HepG2 (cell line): ENCODE data around the gene GPM6B. TPM values are rescaled to one million over a fixed set of nuclear protein-coding genes. Genes with fewer than 3 reads are reported as not detected.

Experiments used
- ATAC-seq: fragments of 200-7000 bp; cut with Tn5 transposase; 3 replicates; pipeline ENCODE4 v1.9.1; 2020; ENCODE audit warnings: mild to moderate bottlenecking, moderate library complexity
- BruUV-seq: library from RNA; stranded (reverse); fragments of 400-500 nt; replicated peaks from 2 replicates; lab custom pipeline; 2021; lab: Mats Ljungman, UMichigan
- CTCF ChIA-PET: fragments of 300-600 bp; formaldehyde crosslinking; extraction: SDS; loops from one replicate; lab custom pipeline; 2021; ENCODE audit warnings: low total read pairs, inconsistent platforms, low intra/inter-chr PET ratio; lab: Yijun Ruan, JAX
- POLR2A ChIA-PET: fragments of 350-600 bp; sonication (Branson Sonifier 250); formaldehyde crosslinking; loops from one replicate; lab custom pipeline; 2020; ENCODE audit warnings: antibody characterized with exemption, inconsistent platforms; lab: Yijun Ruan, JAX
- DNase-seq: peaks from one replicate; pipeline ENCODE4 v3.0.0-alpha.2; 2015; ENCODE audit warnings: low spot score
- FAIRE-seq: peaks from 3 replicates; lab custom pipeline; 2011; peaks lifted over from hg19 to GRCh38; lab: Jason Lieb, UNC
- H2AFZ ChIP-seq: one replicate; pipeline ENCODE4 v1.6.1; 2011; ENCODE audit warnings: low read length, inconsistent platforms
- H3K27ac ChIP-seq: fragments of 300-600 bp; 3 replicates; pipeline ENCODE4 v1.8.0; 2011; ENCODE audit warnings: mixed run types, mild to moderate bottlenecking, mixed read lengths, low read length, inconsistent platforms; ENCODE audit not compliant: insufficient read depth; ENCODE audit errors: extremely low read length
- H3K27me3 ChIP-seq, 2 experiments: fragments of 200-600 bp in 1 of 2; 2 replicates in 1 of 2; 3 replicates in 1 of 2; pipeline versions ENCODE4 v1.6.0 to v1.8.0; 2011; ENCODE audit warnings: low read length in 2 of 2, mild to moderate bottlenecking in 2 of 2, moderate library complexity in 2 of 2, inconsistent platforms in 1 of 2; ENCODE audit not compliant: insufficient read depth in 2 of 2, control insufficient read depth in 1 of 2
- H3K36me3 ChIP-seq, 2 experiments: fragments of 200-600 bp in 1 of 2; replicated peaks in 1 of 2; 2 replicates in 1 of 2; 3 replicates in 1 of 2; pipeline versions ENCODE4 v1.5.1 to v1.8.0; 2011; ENCODE audit warnings: low read length in 2 of 2, inconsistent platforms in 1 of 2; ENCODE audit not compliant: insufficient read depth in 2 of 2, control insufficient read depth in 1 of 2
- H3K4me1 ChIP-seq: 2 replicates; pipeline ENCODE4 v1.5.1; 2012; ENCODE audit warnings: low read length, inconsistent platforms; ENCODE audit not compliant: insufficient read depth
- H3K4me2 ChIP-seq: 2 replicates; pipeline ENCODE4 v1.6.0; 2011; ENCODE audit warnings: low read depth, low read length, inconsistent platforms
- H3K4me3 ChIP-seq, 3 experiments: fragments of 200-600 bp in 1 of 3; sonication (generic), shearing (Covaris generic) in 1 of 3; replicated peaks in 1 of 3; 2 replicates each; pipeline ENCODE4 v1.5.1; 2011 to 2016; ENCODE audit warnings: low read length in 3 of 3, inconsistent platforms in 2 of 3, low read depth in 2 of 3, mild to moderate bottlenecking in 2 of 3, control low read depth in 1 of 3, mixed read lengths in 1 of 3; ENCODE audit not compliant: insufficient read depth in 1 of 3
- H3K79me2 ChIP-seq: one replicate; pipeline ENCODE4 v1.6.1; 2011; ENCODE audit warnings: low read length, inconsistent platforms; ENCODE audit not compliant: insufficient read depth
- H3K9ac ChIP-seq: 2 replicates; pipeline ENCODE4 v1.6.0; 2011; ENCODE audit warnings: mild to moderate bottlenecking, low read depth, low read length, inconsistent platforms; ENCODE audit not compliant: insufficient read depth
- H3K9me3 ChIP-seq: 2 replicates; pipeline ENCODE4 v1.5.1; 2012; ENCODE audit warnings: mild to moderate bottlenecking, low read length
- H4K20me1 ChIP-seq: 2 replicates; pipeline ENCODE4 v1.6.0; 2011; ENCODE audit warnings: inconsistent platforms, mild to moderate bottlenecking, low read length, moderate library complexity; ENCODE audit not compliant: insufficient read depth
- GTF2F1 ChIP-seq: fragments of 150-350 bp; IDR thresholded peaks from 2 replicates; pipeline ENCODE4 v1.6.1; 2014; ENCODE audit warnings: low read length
- KDM3A ChIP-seq: IDR thresholded peaks from 2 replicates; pipeline ENCODE4 v1.6.1; 2018; ENCODE audit warnings: low read depth, missing compliant biosample characterization
- MAFK ChIP-seq, 2 experiments: IDR thresholded peaks in 1 of 2; conservative IDR thresholded peaks in 1 of 2; 2 replicates each; pipeline ENCODE4 v1.6.1; 2011; ENCODE audit warnings: improper control_type of control experiment in 2 of 2, low read length in 2 of 2
- PCBP2 ChIP-seq: fragments of 200-400 bp; formaldehyde crosslinking; optimal IDR thresholded peaks from 2 replicates; pipeline ENCODE3; 2018; ENCODE audit warnings: low read length, low read depth; ENCODE audit not compliant: poor library complexity, severe bottlenecking
- U2AF1 ChIP-seq: fragments of 200-400 bp; formaldehyde crosslinking; optimal IDR thresholded peaks from 2 replicates; pipeline ENCODE3; 2017; ENCODE audit warnings: mild to moderate bottlenecking, low read depth, low read length
- ZNF501 ChIP-seq: sonication (generic); formaldehyde crosslinking; IDR thresholded peaks from 2 replicates; pipeline ENCODE4 v1.5.1; 2020; ENCODE audit warnings: mild to moderate bottlenecking, moderate library complexity, missing genetic modification reagents
- ZNF614 ChIP-seq: IDR thresholded peaks from 2 replicates; pipeline ENCODE4 v1.6.1; 2018; ENCODE audit warnings: missing biosample characterization, missing genetic modification reagents, inconsistent platforms, borderline replicate concordance
- ZNF615 ChIP-seq: sonication (generic); formaldehyde crosslinking; IDR thresholded peaks from 2 replicates; pipeline ENCODE4 v1.5.0; 2020; ENCODE audit warnings: mild to moderate bottlenecking, missing genetic modification reagents, borderline replicate concordance
- ZNF850 ChIP-seq: sonication (generic); formaldehyde crosslinking; conservative IDR thresholded peaks from 2 replicates; pipeline ENCODE4 v1.9.0; 2021; ENCODE audit warnings: mild to moderate bottlenecking, missing genetic modification reagents
- WGBS: methylation state at CpG from one replicate; pipeline ENCODE4 v1.1.6; 2017; ENCODE audit warnings: low lambda C conversion rate; 5-methylcytosine and 5-hydroxymethylcytosine counted together
- in situ Hi-C: cut with HindIII; loops from 2 replicates; pipeline ENCODE4 v1.10.0; 2017; ENCODE audit warnings: low pct_unique_long_range_greater_than_20kb; ENCODE audit not compliant: extremely low pct_ligation_motif_present
- intact Hi-C: fragments of 100-400 bp; cut with micrococcal nuclease; formaldehyde crosslinking; loops from one replicate; pipeline ENCODE4 v1.10.0; 2022; ENCODE audit not compliant: unreplicated experiment
- polyA plus RNA-seq, 8 experiments: library from polyadenylated mRNA; depleted of rRNA in 3 of 8; stranded (reverse) in 7 of 8; unstranded in 1 of 8; fragments of >200 nt; fragmentation: Illumina TruSeq in 4 of 8; extraction: Trizol in 4 of 8; gene quantifications; 2 replicates each; pipeline versions ENCODE4 v1.2.1 to v1.2.3, GENCODE V29; 2011 to 2016; ENCODE audit warnings: low read depth in 4 of 8, missing spikeins in 1 of 8, mixed read lengths in 1 of 8; ENCODE audit not compliant: insufficient read depth in 1 of 8
- total RNA-seq, 5 experiments: library from RNA; depleted of rRNA; stranded (reverse); fragments of >200 nt; fragmentation: Illumina TruSeq; extraction: Trizol; gene quantifications; 2 replicates each; pipeline ENCODE4 v1.2.3, GENCODE V29; 2016; ENCODE audit warnings: low read depth in 1 of 5
- TF ChIP-seq, protein P1 (sequence below), 2 experiments: sonication (generic) in 1 of 2; formaldehyde crosslinking in 1 of 2; IDR thresholded peaks; 2 replicates each; pipeline versions ENCODE4 v1.6.1 to v1.9.0; 2014 to 2022; ENCODE audit warnings: antibody characterized with exemption in 1 of 2, borderline replicate concordance in 1 of 2, inconsistent platforms in 1 of 2, low read depth in 1 of 2, missing genetic modification reagents in 1 of 2

GPM6B gene
- total and polyA plus RNA-seq, 2 of the 13 experiments (the other 11 are each of a cell fraction or from before 2014, with no cell fraction given) = not detected

DNA sequence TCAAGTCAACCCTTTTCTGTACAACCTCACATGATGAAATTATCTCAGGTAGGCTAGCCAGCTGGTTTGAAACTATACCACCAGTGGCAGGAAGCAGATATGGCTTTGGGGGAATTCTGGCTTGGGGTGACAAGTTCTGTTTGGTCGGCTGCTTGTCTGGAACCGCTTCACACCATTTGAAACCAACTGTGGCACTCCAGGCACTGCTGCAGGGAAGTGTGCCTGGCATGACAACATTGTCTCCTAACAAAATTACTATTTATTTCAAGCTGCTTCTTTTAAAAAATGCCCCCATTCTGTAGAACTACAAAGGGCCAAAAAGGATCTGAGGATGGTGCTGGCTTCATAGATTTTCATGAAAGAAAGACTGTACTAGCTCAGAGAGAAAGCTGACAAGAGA, 37.1 kb upstream of the GPM6B start:
- Histone ChIP-seq H3K9me3 (no peaks in the 10 kb centered on the region), H3K4me1 (no peaks in the 10 kb centered on the region), H3K36me3 (no peaks in the 10 kb centered on the region), H4K20me1 (no peaks in the 10 kb centered on the region), H3K27ac (no peak overlapping the region), H3K79me2 (no peaks in the 10 kb centered on the region), H3K9ac (no peak overlapping the region), H2AFZ (no peak overlapping the region), H3K27me3 (no peaks in the 10 kb centered on the region), H3K4me3 (no peak overlapping the region), H3K4me2 (no peak overlapping the region)
- no TSS peak for BruUV-seq
- intact Hi-C loops (no loop called here), in situ Hi-C loops (no loop called here)
- DNase-seq = no peak
- no CpG with 5 or more reads among the region's 2 CpGs for WGBS
- TF ChIP-seq U2AF1 (no peak), GTF2F1 (no peak), ZNF501 (CRISPR knock-in tag) (no peak), ZNF850 (CRISPR knock-in tag) (no peak), MAFK (conservative IDR thresholded peaks at IDR 0.05 in 1 of 2, IDR thresholded peaks at IDR 0.05 in 1 of 2; ENCODE audit: low read length in 2 of 2) (no peak), PCBP2 (no peak), KDM3A (CRISPR knock-in tag) (no peak), ZNF615 (CRISPR knock-in tag) (no peak), ZNF614 (CRISPR knock-in tag) (no peak)
- TF ChIP-seq, protein P1, sequence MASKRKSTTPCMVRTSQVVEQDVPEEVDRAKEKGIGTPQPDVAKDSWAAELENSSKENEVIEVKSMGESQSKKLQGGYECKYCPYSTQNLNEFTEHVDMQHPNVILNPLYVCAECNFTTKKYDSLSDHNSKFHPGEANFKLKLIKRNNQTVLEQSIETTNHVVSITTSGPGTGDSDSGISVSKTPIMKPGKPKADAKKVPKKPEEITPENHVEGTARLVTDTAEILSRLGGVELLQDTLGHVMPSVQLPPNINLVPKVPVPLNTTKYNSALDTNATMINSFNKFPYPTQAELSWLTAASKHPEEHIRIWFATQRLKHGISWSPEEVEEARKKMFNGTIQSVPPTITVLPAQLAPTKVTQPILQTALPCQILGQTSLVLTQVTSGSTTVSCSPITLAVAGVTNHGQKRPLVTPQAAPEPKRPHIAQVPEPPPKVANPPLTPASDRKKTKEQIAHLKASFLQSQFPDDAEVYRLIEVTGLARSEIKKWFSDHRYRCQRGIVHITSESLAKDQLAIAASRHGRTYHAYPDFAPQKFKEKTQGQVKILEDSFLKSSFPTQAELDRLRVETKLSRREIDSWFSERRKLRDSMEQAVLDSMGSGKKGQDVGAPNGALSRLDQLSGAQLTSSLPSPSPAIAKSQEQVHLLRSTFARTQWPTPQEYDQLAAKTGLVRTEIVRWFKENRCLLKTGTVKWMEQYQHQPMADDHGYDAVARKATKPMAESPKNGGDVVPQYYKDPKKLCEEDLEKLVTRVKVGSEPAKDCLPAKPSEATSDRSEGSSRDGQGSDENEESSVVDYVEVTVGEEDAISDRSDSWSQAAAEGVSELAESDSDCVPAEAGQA (IDR thresholded peaks at IDR 0.05; ENCODE audit: low read depth) = no peak
- TF ChIP-seq, protein P1 (CRISPR knock-in tag; IDR thresholded peaks at IDR 0.05; ENCODE audit: borderline replicate concordance) = no peak
- no peak for ATAC-seq
- CTCF ChIA-PET = no interaction called here
- no peak for FAIRE-seq
- POLR2A ChIA-PET = no interaction called here
